WTC11 (cell line): Measurements from ENCODE around the gene HDAC7. TPM values are rescaled to one million over a fixed set of nuclear protein-coding genes. Genes with fewer than 3 reads are reported as not detected.
"Not testable (repeated sequence)": the region's sequence is repeated elsewhere in the genome, so short reads cannot be mapped to it uniquely, and the experiment has no call there.

Experiments
- ATAC-seq: fragments of 200-7000 bp; cut with Tn5 transposase; 2 replicates; pipeline ENCODE4 v1.10.0; 2021; ENCODE audit warnings: mild to moderate bottlenecking, moderate library complexity
- CTCF ChIA-PET: fragments of 300-600 bp; sonication (Branson Sonifier 250); formaldehyde crosslinking; loops from one replicate; lab custom pipeline; 2021; ENCODE audit warnings: antibody characterized with exemption; lab: Charles Lee
- POLR2A ChIA-PET: fragments of 350-600 bp; sonication (Branson Sonifier 250); formaldehyde crosslinking; loops from one replicate; lab custom pipeline; 2021; ENCODE audit warnings: antibody characterized with exemption; lab: Charles Lee
- DNase-seq: peaks from one replicate; pipeline ENCODE4 v3.0.0; 2021; ENCODE audit warnings: low spot score
- H3K27ac Mint-ChIP-seq: 2 replicates; pipeline ENCODE4 v1.8.0; 2021; ENCODE audit warnings: mixed read lengths
- H3K27me3 Mint-ChIP-seq: 2 replicates; pipeline ENCODE4 v1.8.0; 2021; ENCODE audit warnings: low read depth, mild to moderate bottlenecking, moderate library complexity, mixed read lengths
- H3K36me3 Mint-ChIP-seq: 2 replicates; pipeline ENCODE4 v1.8.0; 2021; ENCODE audit warnings: mixed read lengths
- H3K4me1 Mint-ChIP-seq: 2 replicates; pipeline ENCODE4 v1.8.0; 2022; ENCODE audit warnings: mixed read lengths
- H3K4me3 Mint-ChIP-seq: 2 replicates; pipeline ENCODE4 v1.8.0; 2021; ENCODE audit warnings: mild to moderate bottlenecking, moderate library complexity, mixed read lengths
- H3K9me3 Mint-ChIP-seq: 2 replicates; pipeline ENCODE4 v1.8.0; 2021; ENCODE audit warnings: mixed read lengths
- ATF2 ChIP-seq: sonication (generic); formaldehyde crosslinking; IDR thresholded peaks from 2 replicates; pipeline ENCODE4 v1.8.1; 2022; ENCODE audit warnings: low read depth, missing genetic modification reagents, borderline replicate concordance
- ELF4 ChIP-seq: sonication (generic); formaldehyde crosslinking; IDR thresholded peaks from 2 replicates; pipeline ENCODE4 v1.8.1; 2022; ENCODE audit warnings: low read depth, mild to moderate bottlenecking, moderate library complexity, missing genetic modification reagents
- GRHL2 ChIP-seq: fragments of 250-450 bp; sonication (Bioruptor Pico); IDR thresholded peaks from 2 replicates; pipeline ENCODE4 v1.8.0; 2022; ENCODE audit warnings: mild to moderate bottlenecking, moderate library complexity; ENCODE audit not compliant: insufficient replicate concordance, severe bottlenecking
- IRF2 ChIP-seq: sonication (generic); formaldehyde crosslinking; IDR thresholded peaks from 2 replicates; pipeline ENCODE4 v1.8.0; 2022; ENCODE audit warnings: low read depth, missing genetic modification reagents, borderline replicate concordance
- KAT7 ChIP-seq: sonication (generic); formaldehyde crosslinking; IDR thresholded peaks from 2 replicates; pipeline ENCODE4 v1.8.1; 2023; ENCODE audit warnings: missing genetic modification reagents, mild to moderate bottlenecking, borderline replicate concordance
- RORB ChIP-seq: fragments of 250-450 bp; sonication (Bioruptor Pico); IDR thresholded peaks from 2 replicates; pipeline ENCODE4 v1.9.0; 2021; ENCODE audit warnings: mild to moderate bottlenecking
- SP1 ChIP-seq: sonication (generic); formaldehyde crosslinking; conservative IDR thresholded peaks from 2 replicates; pipeline ENCODE4 v1.8.1; 2022; ENCODE audit warnings: missing genetic modification reagents
- ZNF317 ChIP-seq: sonication (generic); formaldehyde crosslinking; IDR thresholded peaks from 2 replicates; pipeline ENCODE4 v1.8.1; 2023; ENCODE audit warnings: low read depth, mild to moderate bottlenecking, moderate library complexity, missing genetic modification reagents, borderline replicate concordance
- ZNF423 ChIP-seq: fragments of 250-450 bp; sonication (Bioruptor Pico); IDR thresholded peaks from 2 replicates; pipeline ENCODE4 v2.1.2; 2022; ENCODE audit warnings: mild to moderate bottlenecking, moderate library complexity
- total RNA-seq: library from RNA; stranded (reverse); gene quantifications from 3 replicates; pipeline ENCODE4 v1.2.3, GENCODE V29; 2021
- TF ChIP-seq, protein P1 (sequence below): fragments of 250-450 bp; sonication (Bioruptor Pico); IDR thresholded peaks from 2 replicates; pipeline ENCODE4 v1.9.0; 2021; ENCODE audit warnings: moderate library complexity, mild to moderate bottlenecking, inconsistent platforms, borderline replicate concordance
- TF ChIP-seq, protein P2 (sequence below): fragments of 250-450 bp; sonication (Bioruptor Pico); IDR thresholded peaks from 2 replicates; pipeline ENCODE4 v1.9.0; 2021; ENCODE audit warnings: mild to moderate bottlenecking

HDAC7 gene
- total RNA-seq, 1 experiment from 2014 or later, result 111 TPM

DNA sequence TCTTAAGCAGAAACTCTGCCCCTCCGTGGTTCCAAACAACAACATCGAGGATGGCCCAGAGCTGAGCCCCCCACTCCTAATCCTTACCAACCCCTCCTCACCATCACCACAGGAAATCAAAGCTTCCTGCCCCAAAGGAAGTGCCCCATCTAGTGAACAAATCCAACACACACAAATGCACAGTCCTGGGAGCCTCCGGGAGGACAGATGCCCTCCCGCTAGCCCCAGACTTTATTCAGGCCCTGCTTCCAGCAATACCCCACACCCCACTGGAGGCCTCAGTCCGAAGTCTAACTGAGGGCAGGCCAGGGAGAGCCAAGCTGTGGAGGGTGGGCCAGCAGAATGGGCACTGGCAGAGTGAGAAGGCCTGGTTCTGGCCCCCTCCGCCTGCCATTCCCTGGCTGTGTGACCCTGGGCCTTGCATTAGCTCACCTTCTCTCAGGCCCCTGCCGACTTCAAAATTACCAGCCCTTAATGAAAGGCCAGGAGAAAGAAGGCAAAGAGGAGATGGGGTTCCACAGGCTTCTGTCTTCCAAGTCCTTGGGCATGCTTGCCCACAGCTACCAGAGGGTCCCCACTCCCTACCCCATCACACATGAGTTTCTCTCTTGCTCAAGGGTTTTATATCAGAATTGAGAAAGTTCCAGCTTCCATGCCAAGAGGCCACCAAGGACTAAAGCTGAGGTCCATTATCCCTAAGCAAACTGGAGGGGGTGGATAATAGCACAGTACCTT, 2.3 kb downstream of the HDAC7 start (continued):
- TF ChIP-seq IRF2 (CRISPR knock-in tag) (no peak), ZNF317 (no peak)

- CTCF ChIA-PET, result interaction anchor here (0.7 to 7.6 kb wide), 13 partner anchors 9 to 125 kb away, joined by 3 to 134 read pairs (median 6); partner anchors contain the start of gene VDR
- no peaks in the 10 kb centered on the region; the same call in 1 of the 2 replicates for H3K27me3 Mint-ChIP-seq
- ATAC-seq, result no peak
- H3K9me3 Mint-ChIP-seq, result no peaks in the 10 kb centered on the region
- no peak for DNase-seq
- peak overlapping the region; percentile 67 for H3K27ac Mint-ChIP-seq
- POLR2A ChIA-PET, result interaction anchor here (0.6 to 1.5 kb wide), 5 partner anchors 8 to 918 kb away, joined by 3 to 4 read pairs (median 3); no protein-coding TSS in a partner anchor
- peak overlapping the region; percentile 49 for H3K4me3 Mint-ChIP-seq
- no peaks in the 10 kb centered on the region; the same call in 1 of the 2 replicates for H3K36me3 Mint-ChIP-seq
- TF ChIP-seq KAT7 (CRISPR knock-in tag), result no peak
- no peak for TF ChIP-seq RORB (CRISPR knock-in tag)
- TF ChIP-seq SP1 (CRISPR knock-in tag), result no peak
- peak; percentile 35; the same call in 1 of the 2 replicates for TF ChIP-seq ZNF423 (CRISPR knock-in tag)
- no peak for TF ChIP-seq GRHL2
- TF ChIP-seq, protein P1, sequence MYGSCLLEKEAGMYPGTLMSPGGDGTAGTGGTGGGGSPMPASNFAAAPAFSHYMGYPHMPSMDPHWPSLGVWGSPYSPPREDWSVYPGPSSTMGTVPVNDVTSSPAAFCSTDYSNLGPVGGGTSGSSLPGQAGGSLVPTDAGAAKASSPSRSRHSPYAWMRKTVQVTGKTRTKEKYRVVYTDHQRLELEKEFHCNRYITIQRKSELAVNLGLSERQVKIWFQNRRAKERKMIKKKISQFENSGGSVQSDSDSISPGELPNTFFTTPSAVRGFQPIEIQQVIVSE (CRISPR knock-in tag), result no peak
- TF ChIP-seq, protein P2, sequence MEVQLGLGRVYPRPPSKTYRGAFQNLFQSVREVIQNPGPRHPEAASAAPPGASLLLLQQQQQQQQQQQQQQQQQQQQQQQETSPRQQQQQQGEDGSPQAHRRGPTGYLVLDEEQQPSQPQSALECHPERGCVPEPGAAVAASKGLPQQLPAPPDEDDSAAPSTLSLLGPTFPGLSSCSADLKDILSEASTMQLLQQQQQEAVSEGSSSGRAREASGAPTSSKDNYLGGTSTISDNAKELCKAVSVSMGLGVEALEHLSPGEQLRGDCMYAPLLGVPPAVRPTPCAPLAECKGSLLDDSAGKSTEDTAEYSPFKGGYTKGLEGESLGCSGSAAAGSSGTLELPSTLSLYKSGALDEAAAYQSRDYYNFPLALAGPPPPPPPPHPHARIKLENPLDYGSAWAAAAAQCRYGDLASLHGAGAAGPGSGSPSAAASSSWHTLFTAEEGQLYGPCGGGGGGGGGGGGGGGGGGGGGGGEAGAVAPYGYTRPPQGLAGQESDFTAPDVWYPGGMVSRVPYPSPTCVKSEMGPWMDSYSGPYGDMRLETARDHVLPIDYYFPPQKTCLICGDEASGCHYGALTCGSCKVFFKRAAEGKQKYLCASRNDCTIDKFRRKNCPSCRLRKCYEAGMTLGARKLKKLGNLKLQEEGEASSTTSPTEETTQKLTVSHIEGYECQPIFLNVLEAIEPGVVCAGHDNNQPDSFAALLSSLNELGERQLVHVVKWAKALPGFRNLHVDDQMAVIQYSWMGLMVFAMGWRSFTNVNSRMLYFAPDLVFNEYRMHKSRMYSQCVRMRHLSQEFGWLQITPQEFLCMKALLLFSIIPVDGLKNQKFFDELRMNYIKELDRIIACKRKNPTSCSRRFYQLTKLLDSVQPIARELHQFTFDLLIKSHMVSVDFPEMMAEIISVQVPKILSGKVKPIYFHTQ (CRISPR knock-in tag), result no peak
- TF ChIP-seq ELF4 (CRISPR knock-in tag), result no peak
- TF ChIP-seq ATF2 (CRISPR knock-in tag), result no peak
- peaks cover 73% of the 10 kb centered on the region for H3K4me1 Mint-ChIP-seq
Measured at GRCh38 chr12:47816403-47817271, 3.1 kb downstream of the HDAC7 start.

- ChIA-PET CTCF (interaction anchor here (7.6 kb wide), 1 partner anchor 22 kb away, joined by 134 read pairs; no protein-coding TSS in a partner anchor), POLR2A (interaction anchor here (2.7 kb wide), 1 partner anchor 13 kb away, joined by 14 read pairs; no protein-coding TSS in a partner anchor)
- H3K9me3 Mint-ChIP-seq, H3K4me3 Mint-ChIP-seq, H3K27ac Mint-ChIP-seq, ATAC-seq, DNase-seq, H3K36me3 Mint-ChIP-seq, H3K27me3 Mint-ChIP-seq: not testable (repeated sequence)
- H3K4me1 Mint-ChIP-seq, result peaks cover 73% of the 10 kb centered on the region
Measured at GRCh38 chr12:47815447-47815846, 4.3 kb downstream of the HDAC7 start.
